H1 (cell line): Measurements from ENCODE around the gene TYR. TPM values are rescaled to one million over a fixed set of nuclear protein-coding genes. Genes with fewer than 3 reads are reported as not detected.

Experiments used
- CTCF ChIA-PET: fragments of 300-600 bp; sonication (Branson Sonifier 250); formaldehyde crosslinking; loops from one replicate; lab custom pipeline; 2021; ENCODE audit not compliant: partially characterized antibody; lab: Charles Lee
- POLR2A ChIA-PET: fragments of 300-600 bp; sonication (Branson Sonifier 250); formaldehyde crosslinking; loops from one replicate; lab custom pipeline; 2021; ENCODE audit warnings: inconsistent platforms; ENCODE audit not compliant: partially characterized antibody; lab: Charles Lee
- DNase-seq, 2 experiments: peaks; one replicate each; pipeline versions ENCODE4 v3.0.0 to v3.0.0-alpha.2; 2010 to 2022; ENCODE audit warnings: low spot score in 2 of 2, low read depth in 1 of 2, mixed read lengths in 1 of 2
- FAIRE-seq: peaks from 2 replicates; lab custom pipeline; 2011; peaks lifted over from hg19 to GRCh38; lab: Jason Lieb, UNC
- H2AFZ ChIP-seq: 2 replicates; pipeline ENCODE4 v1.8.1; 2012; ENCODE audit warnings: low read length, inconsistent platforms
- H2AK5ac ChIP-seq: 2 replicates; pipeline ENCODE4 v1.6.1; 2013; ENCODE audit warnings: low read depth, low read length
- H2BK120ac ChIP-seq: replicated peaks from 2 replicates; pipeline ENCODE3; 2013; ENCODE audit warnings: low read depth, low read length, inconsistent platforms
- H2BK12ac ChIP-seq: 2 replicates; pipeline ENCODE4 v1.6.1; 2013; ENCODE audit warnings: low read depth, low read length
- H2BK15ac ChIP-seq: 2 replicates; pipeline ENCODE4 v1.6.1; 2013; ENCODE audit warnings: low read length
- H2BK20ac ChIP-seq: 2 replicates; pipeline ENCODE4 v1.6.1; 2013; ENCODE audit warnings: low read length
- H2BK5ac ChIP-seq: 2 replicates; pipeline ENCODE4 v1.6.1; 2013; ENCODE audit warnings: low read depth, low read length
- H3K14ac ChIP-seq: 2 replicates; pipeline ENCODE4 v1.6.1; 2013; ENCODE audit warnings: inconsistent platforms; ENCODE audit not compliant: insufficient read length
- H3K18ac ChIP-seq: 2 replicates; pipeline ENCODE4 v1.6.1; 2013; ENCODE audit warnings: low read length; ENCODE audit errors: extremely low read depth
- H3K23ac ChIP-seq: 2 replicates; pipeline ENCODE4 v1.6.1; 2013; ENCODE audit warnings: inconsistent platforms; ENCODE audit not compliant: insufficient read length
- H3K23me2 ChIP-seq: 2 replicates; pipeline ENCODE4 v1.6.1; 2013; ENCODE audit warnings: low read depth, low read length
- H3K27ac ChIP-seq: 2 replicates; pipeline ENCODE4 v1.6.1; 2011; ENCODE audit warnings: low read depth, low read length, inconsistent platforms
- H3K27me3 ChIP-seq, 4 experiments: replicated peaks in 1 of 4; 1 replicate in 1 of 4; 2 replicates in 3 of 4; pipeline versions ENCODE4 v1.6.1 to v1.8.1; 2011 to 2013; ENCODE audit warnings: low read length in 3 of 4, mild to moderate bottlenecking in 3 of 4, inconsistent platforms in 2 of 4, mixed read lengths in 2 of 4, moderate library complexity in 1 of 4; ENCODE audit not compliant: control insufficient read depth in 3 of 4, insufficient read depth in 3 of 4; ENCODE audit errors: extremely low read depth in 1 of 4
- H3K36me3 ChIP-seq, 4 experiments: 2 replicates each; pipeline versions ENCODE4 v1.6.1 to v1.8.1; 2011 to 2013; ENCODE audit warnings: mild to moderate bottlenecking in 4 of 4, low read length in 3 of 4, moderate library complexity in 2 of 4, control low read depth in 1 of 4, inconsistent platforms in 1 of 4; ENCODE audit not compliant: insufficient read depth in 4 of 4, control insufficient read depth in 2 of 4
- H3K4ac ChIP-seq: replicated peaks from 2 replicates; pipeline ENCODE3; 2013; ENCODE audit warnings: low read length, low read depth, mixed read lengths, inconsistent platforms; ENCODE audit not compliant: insufficient read length
- H3K4me1 ChIP-seq, 4 experiments: replicated peaks in 1 of 4; 1 replicate in 1 of 4; 2 replicates in 3 of 4; pipeline versions ENCODE4 v1.6.1 to v1.8.1; 2011 to 2013; ENCODE audit warnings: low read length in 3 of 4, inconsistent platforms in 2 of 4, mixed read lengths in 1 of 4; ENCODE audit not compliant: insufficient read depth in 4 of 4, control insufficient read depth in 3 of 4
- H3K4me2 ChIP-seq, 2 experiments: 2 replicates each; pipeline versions ENCODE4 v1.6.1 to v1.8.1; 2011 to 2013; ENCODE audit warnings: low read depth in 2 of 2, low read length in 2 of 2, control low read depth in 1 of 2, inconsistent platforms in 1 of 2, mild to moderate bottlenecking in 1 of 2; ENCODE audit not compliant: insufficient read depth in 1 of 2
- H3K4me3 ChIP-seq, 4 experiments: fragments of 200-600, 300-600 bp in 1 of 4; sonication (generic), shearing (Covaris generic), sonication (Bioruptor Twin) in 1 of 4; 2 replicates each; pipeline versions ENCODE4 v1.5.1 to v1.8.1; 2011 to 2016; ENCODE audit warnings: low read length in 4 of 4, low read depth in 3 of 4, control low read depth in 2 of 4, inconsistent platforms in 2 of 4, mild to moderate bottlenecking in 2 of 4, mixed read lengths in 1 of 4, moderate library complexity in 1 of 4; ENCODE audit not compliant: insufficient read depth in 2 of 4; ENCODE audit errors: extremely low read depth in 1 of 4
- H3K56ac ChIP-seq: replicated peaks from 2 replicates; pipeline ENCODE3; 2013; ENCODE audit warnings: low read depth, mild to moderate bottlenecking, mixed read lengths, low read length, inconsistent platforms; ENCODE audit not compliant: insufficient read length
- H3K79me1 ChIP-seq: 2 replicates; pipeline ENCODE4 v1.6.1; 2013; ENCODE audit warnings: low read depth, low read length, control low read depth
- H3K79me2 ChIP-seq, 2 experiments: 2 replicates each; pipeline versions ENCODE4 v1.6.1 to v1.8.1; 2012 to 2013; ENCODE audit warnings: low read length in 2 of 2, mild to moderate bottlenecking in 2 of 2, inconsistent platforms in 1 of 2; ENCODE audit not compliant: insufficient read depth in 2 of 2, control insufficient read depth in 1 of 2
- H3K9ac ChIP-seq, 4 experiments: replicated peaks in 1 of 4; 1 replicate in 1 of 4; 2 replicates in 3 of 4; pipeline versions ENCODE4 v1.6.1 to v1.8.1; 2011 to 2013; ENCODE audit warnings: low read depth in 3 of 4, low read length in 3 of 4, control low read depth in 2 of 4, mild to moderate bottlenecking in 2 of 4, moderate library complexity in 2 of 4, inconsistent platforms in 1 of 4; ENCODE audit errors: extremely low read depth in 1 of 4
- H3K9me3 ChIP-seq, 2 experiments: 2 replicates each; pipeline versions ENCODE4 v1.6.1 to v1.8.1; 2012 to 2013; ENCODE audit warnings: mild to moderate bottlenecking in 2 of 2, moderate library complexity in 2 of 2, control low read depth in 1 of 2, inconsistent platforms in 1 of 2, low read depth in 1 of 2, low read length in 1 of 2, mixed read lengths in 1 of 2; ENCODE audit not compliant: insufficient read depth in 2 of 2
- H4K20me1 ChIP-seq, 2 experiments: replicated peaks in 1 of 2; 2 replicates each; pipeline versions ENCODE3 to v1.8.1; 2011 to 2013; ENCODE audit warnings: inconsistent platforms in 2 of 2, low read length in 2 of 2, mild to moderate bottlenecking in 1 of 2; ENCODE audit not compliant: insufficient read depth in 2 of 2, control insufficient read depth in 1 of 2
- H4K5ac ChIP-seq: 2 replicates; pipeline ENCODE4 v1.6.1; 2013; ENCODE audit warnings: low read length, low read depth, mixed read lengths, inconsistent platforms; ENCODE audit not compliant: insufficient read length
- H4K8ac ChIP-seq: 2 replicates; pipeline ENCODE4 v1.8.0; 2013; ENCODE audit warnings: mild to moderate bottlenecking, moderate library complexity, low read length, inconsistent platforms; ENCODE audit not compliant: insufficient read depth; ENCODE audit errors: extremely low read depth
- H4K91ac ChIP-seq: replicated peaks from 2 replicates; pipeline ENCODE3; 2013; ENCODE audit warnings: low read length, mixed read lengths, inconsistent platforms; ENCODE audit not compliant: insufficient read length
- BRCA1 ChIP-seq: IDR thresholded peaks from 2 replicates; pipeline ENCODE4 v1.6.1; 2012; ENCODE audit warnings: low read depth, low read length, improper control_type of control experiment
- CBX8 ChIP-seq: fragments of 300-800, 300-1000 bp; sonication (generic); IDR thresholded peaks from 2 replicates; pipeline ENCODE4 v1.7.1; 2016; ENCODE audit warnings: low read depth, low read length, borderline replicate concordance
- CREB1 ChIP-seq: IDR thresholded peaks from 2 replicates; pipeline ENCODE4 v1.6.1; 2012; ENCODE audit warnings: inconsistent platforms
- CTBP2 ChIP-seq: IDR thresholded peaks from 2 replicates; pipeline ENCODE4 v1.7.0; 2011; ENCODE audit warnings: borderline replicate concordance, mild to moderate bottlenecking, moderate library complexity, mixed read lengths, low read length; ENCODE audit not compliant: insufficient read depth, insufficient read length
- NRF1 ChIP-seq: IDR thresholded peaks from 2 replicates; pipeline ENCODE4 v1.6.1; 2011; ENCODE audit warnings: mild to moderate bottlenecking, low read depth, low read length, improper control_type of control experiment
- POU5F1 ChIP-seq: IDR thresholded peaks from 2 replicates; pipeline ENCODE4 v1.6.1; 2011; ENCODE audit warnings: low read depth, mild to moderate bottlenecking, low read length, moderate library complexity
- SIN3A ChIP-seq, 2 experiments: IDR thresholded peaks in 1 of 2; conservative IDR thresholded peaks in 1 of 2; 2 replicates each; pipeline ENCODE4 v1.6.1; 2011 to 2012; ENCODE audit warnings: low read length in 2 of 2, improper control_type of control experiment in 1 of 2, low read depth in 1 of 2, mild to moderate bottlenecking in 1 of 2
- SIRT6 ChIP-seq: IDR thresholded peaks from one replicate; pipeline ENCODE4 v1.7.1; 2012; ENCODE audit warnings: low read length, inconsistent platforms
- SP1 ChIP-seq: IDR thresholded peaks from 2 replicates; pipeline ENCODE4 v1.6.1; 2011; ENCODE audit warnings: low read depth, low read length
- TAF1 ChIP-seq: IDR thresholded peaks from 2 replicates; pipeline ENCODE4 v1.6.1; 2011; ENCODE audit warnings: mild to moderate bottlenecking, low read depth, low read length
- WGBS, 2 experiments: shearing (Covaris generic) in 1 of 2; methylation state at CpG; one replicate each; pipeline versions ENCODE4 v1.1.6 to v1.1.7; 2013 to 2015; ENCODE audit warnings: low lambda C conversion rate in 2 of 2, mixed read lengths in 2 of 2, inconsistent platforms in 1 of 2, low coverage in 1 of 2, missing lambda C conversion rate in 1 of 2; ENCODE audit not compliant: insufficient replicate concordance in 2 of 2, insufficient coverage in 1 of 2, insufficient read length in 1 of 2; ENCODE audit errors: extremely low coverage in 1 of 2, missing lambda C conversion rate in 1 of 2; 5-methylcytosine and 5-hydroxymethylcytosine counted together
- polyA plus RNA-seq, 7 experiments: library from polyadenylated mRNA; depleted of rRNA in 3 of 7; stranded (reverse) in 5 of 7; unstranded in 2 of 7; fragments of >200 nt in 5 of 7; fragments of 200-250 nt in 2 of 7; gene quantifications; 1 replicate in 5 of 7; 2 replicates in 1 of 7; 4 replicates in 1 of 7; pipeline versions ENCODE4 v1.2.1 to v1.2.3, GENCODE V29; 2011 to 2013; ENCODE audit warnings: missing spikeins in 2 of 7, mixed read lengths in 2 of 7
- total RNA-seq: library from RNA; stranded (reverse); fragmentation: NEBNext Ultra II Directional; extraction: Animal tissue kit (Norgen Biotek cat#: 25700); gene quantifications from 2 replicates; pipeline ENCODE4 v1.2.1, GENCODE V29; 2021
- TF ChIP-seq, protein P1 (sequence below): IDR thresholded peaks from 2 replicates; pipeline ENCODE4 v1.6.1; 2012; ENCODE audit warnings: inconsistent platforms
- TF ChIP-seq, protein P2 (sequence below): IDR thresholded peaks from 2 replicates; pipeline ENCODE4 v1.6.1; 2011; ENCODE audit warnings: low read length, improper control_type of control experiment
- TF ChIP-seq, protein P3 (sequence below): IDR thresholded peaks from 2 replicates; pipeline ENCODE4 v1.6.1; 2012; ENCODE audit warnings: inconsistent platforms

The TYR gene
- total and polyA plus RNA-seq, 2 of the 8 experiments (the other 6 are each of a cell fraction or from before 2014, with no cell fraction given): not detected

DNA sequence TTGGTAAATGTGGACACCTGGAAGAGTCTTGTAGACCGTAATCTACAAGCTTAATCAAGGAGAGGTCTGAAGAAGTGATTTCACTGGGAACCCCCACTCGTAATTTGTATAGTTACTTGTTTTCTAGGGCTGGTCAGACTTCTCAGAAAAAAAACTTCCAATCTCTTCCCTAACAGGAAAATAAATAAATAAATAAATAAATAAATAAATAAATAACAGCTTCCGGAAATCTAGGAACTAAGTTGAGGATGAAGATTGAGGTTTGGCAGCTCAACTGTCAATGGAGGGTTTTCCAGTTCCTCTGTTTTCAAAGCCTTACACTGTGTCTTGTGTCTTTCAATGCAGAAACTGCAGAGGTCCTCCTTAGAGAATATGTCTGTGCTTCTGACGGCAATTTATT lies 17.7 kb upstream of the TYR start:
- Histone ChIP-seq H3K23ac (no peak overlapping the region), H3K79me2 (no peaks in the 10 kb centered on the region), H4K91ac (no peak overlapping the region), H3K14ac (no peak overlapping the region), H2BK120ac (no peak overlapping the region), H2BK12ac (no peak overlapping the region), H3K56ac (no peak overlapping the region), H3K23me2 (no peaks in the 10 kb centered on the region), H4K20me1 (no peaks in the 10 kb centered on the region), H3K4me1 (no peaks in the 10 kb centered on the region), H3K4me3 (no peak overlapping the region), H3K27me3 (no peaks in the 10 kb centered on the region), H2AK5ac (no peak overlapping the region), H3K4me2 (no peak overlapping the region), H2BK5ac (no peak overlapping the region), H4K5ac (no peak overlapping the region), H3K9ac (no peak overlapping the region), H2BK15ac (no peak overlapping the region), H3K36me3 (no peaks in the 10 kb centered on the region), H3K27ac (no peak overlapping the region), H4K8ac (no peak overlapping the region), H3K79me1 (no peaks in the 10 kb centered on the region), H2AFZ (no peak overlapping the region; the same call in 1 of the 2 replicates), H2BK20ac (no peak overlapping the region), H3K9me3 (no peaks in the 10 kb centered on the region), H3K18ac (no peak overlapping the region), H3K4ac (no peak overlapping the region)
- DNase-seq (no peak), FAIRE-seq (no peak)
- ChIA-PET POLR2A (no interaction called here), CTCF (no interaction called here)
- WGBS, 2 experiments: 92% methylated on average over 4 of the region's 4 CpGs; no CpG with 5 or more reads in 1 of the 2 experiments
- TF ChIP-seq CREB1 (no peak), BRCA1 (no peak), POU5F1 (no peak), CBX8 (no peak), TAF1 (no peak), SP1 (no peak), SIN3A (conservative IDR thresholded peaks at IDR 0.05 in 1 of 2, IDR thresholded peaks at IDR 0.05 in 1 of 2; ENCODE audit: low read depth in 1 of 2, low read length in 2 of 2) (no peak), NRF1 (no peak), SIRT6 (no peak), CTBP2 (no peak)
- TF ChIP-seq, protein P1, sequence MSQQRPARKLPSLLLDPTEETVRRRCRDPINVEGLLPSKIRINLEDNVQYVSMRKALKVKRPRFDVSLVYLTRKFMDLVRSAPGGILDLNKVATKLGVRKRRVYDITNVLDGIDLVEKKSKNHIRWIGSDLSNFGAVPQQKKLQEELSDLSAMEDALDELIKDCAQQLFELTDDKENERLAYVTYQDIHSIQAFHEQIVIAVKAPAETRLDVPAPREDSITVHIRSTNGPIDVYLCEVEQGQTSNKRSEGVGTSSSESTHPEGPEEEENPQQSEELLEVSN: no peak
- TF ChIP-seq, protein P2, sequence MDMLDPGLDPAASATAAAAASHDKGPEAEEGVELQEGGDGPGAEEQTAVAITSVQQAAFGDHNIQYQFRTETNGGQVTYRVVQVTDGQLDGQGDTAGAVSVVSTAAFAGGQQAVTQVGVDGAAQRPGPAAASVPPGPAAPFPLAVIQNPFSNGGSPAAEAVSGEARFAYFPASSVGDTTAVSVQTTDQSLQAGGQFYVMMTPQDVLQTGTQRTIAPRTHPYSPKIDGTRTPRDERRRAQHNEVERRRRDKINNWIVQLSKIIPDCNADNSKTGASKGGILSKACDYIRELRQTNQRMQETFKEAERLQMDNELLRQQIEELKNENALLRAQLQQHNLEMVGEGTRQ: no peak
- TF ChIP-seq, protein P3, sequence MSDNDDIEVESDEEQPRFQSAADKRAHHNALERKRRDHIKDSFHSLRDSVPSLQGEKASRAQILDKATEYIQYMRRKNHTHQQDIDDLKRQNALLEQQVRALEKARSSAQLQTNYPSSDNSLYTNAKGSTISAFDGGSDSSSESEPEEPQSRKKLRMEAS: no peak
